HTERT RPE-1 (cell line): ENCODE data around the gene DCDC2.
"Not testable (repeated sequence)": the region's sequence is repeated elsewhere in the genome, so short reads cannot be mapped to it uniquely, and the experiment has no call there.

Experiments
- in situ Hi-C: fragments of 300-500 bp; cut with MboI; formaldehyde crosslinking; loops from 4 replicates; pipeline ENCODE4 v1.14.3; 2020; ENCODE audit warnings: low sequenced_read_pairs

DCDC2 gene

GRCh38 chr6:24329022-24329421 lies 28.8 kb downstream of the DCDC2 start:
- in situ Hi-C loops, result no loop called here

GRCh38 chr6:24327756-24328155 lies 30.1 kb downstream of the DCDC2 start:
- in situ Hi-C loops, result no loop called here

GRCh38 chr6:24325978-24326377 lies 31.9 kb downstream of the DCDC2 start:
- in situ Hi-C loops, result no loop called here

- in situ Hi-C loops, result no loop called here
Measured at GRCh38 chr6:24324617-24325016, 33.2 kb downstream of the DCDC2 start.

GRCh38 chr6:24323632-24324337 lies 34.1 kb downstream of the DCDC2 start:
- in situ Hi-C loops, result no loop called here

GRCh38 chr6:24322924-24323323 lies 34.9 kb downstream of the DCDC2 start:
- in situ Hi-C loops, result no loop called here

- in situ Hi-C loops, result not testable (repeated sequence)
Measured at GRCh38 chr6:24322446-24322845, 35.4 kb downstream of the DCDC2 start.

GRCh38 chr6:24321538-24322162 lies 36.2 kb downstream of the DCDC2 start:
- in situ Hi-C loops, result no loop called here

GRCh38 chr6:24313251-24314141 lies 44.4 kb downstream of the DCDC2 start:
- in situ Hi-C loops, result no loop called here

GRCh38 chr6:24311775-24312174 lies 46.1 kb downstream of the DCDC2 start:
- in situ Hi-C loops, result not testable (repeated sequence)

- in situ Hi-C loops, result no loop called here
Measured at GRCh38 chr6:24307881-24308280, 50.0 kb downstream of the DCDC2 start.

GRCh38 chr6:24306936-24307335 lies 50.9 kb downstream of the DCDC2 start:
- in situ Hi-C loops, result no loop called here

GRCh38 chr6:24306038-24306437 lies 51.8 kb downstream of the DCDC2 start:
- in situ Hi-C loops, result no loop called here

GRCh38 chr6:24296944-24297343 lies 60.9 kb downstream of the DCDC2 start:
- in situ Hi-C loops, result loop anchor here (25.0 kb wide), 1 partner anchor 90 kb away; no protein-coding TSS in a partner anchor

GRCh38 chr6:24293852-24294251 lies 64.0 kb downstream of the DCDC2 start:
- in situ Hi-C loops, result loop anchor here (25.0 kb wide), 1 partner anchor 93 kb away; no protein-coding TSS in a partner anchor

- in situ Hi-C loops, result loop anchor here (25.0 kb wide), 1 partner anchor 100 kb away; no protein-coding TSS in a partner anchor
Measured at GRCh38 chr6:24287239-24287638, 70.6 kb downstream of the DCDC2 start.

- in situ Hi-C loops, result loop anchor here (25.0 kb wide), 1 partner anchor 103 kb away; no protein-coding TSS in a partner anchor
Measured at GRCh38 chr6:24284006-24284405, 73.9 kb downstream of the DCDC2 start.

- in situ Hi-C loops, result loop anchor here (25.0 kb wide), 1 partner anchor 104 kb away; no protein-coding TSS in a partner anchor
Measured at GRCh38 chr6:24283043-24283985, 74.5 kb downstream of the DCDC2 start.

- in situ Hi-C loops, result loop anchor here (25.0 kb wide), 1 partner anchor 113 kb away; no protein-coding TSS in a partner anchor
Measured at GRCh38 chr6:24274441-24275083, 83.3 kb downstream of the DCDC2 start.
